Uterus (tissue), 4 donors: ENCODE measurements around the gene PCDH1. TPM values are rescaled to one million over a fixed set of nuclear protein-coding genes. Genes with fewer than 3 reads are reported as not detected.

Experiments used
- DNase-seq, 2 donors: peaks; one replicate each; pipeline ENCODE4 v3.0.0-alpha.2; 2019 to 2020
- H3K27ac ChIP-seq, 2 donors: fragments of 200-600 bp; sonication (generic); 1 replicate in 1 of 2; 2 replicates in 1 of 2; pipeline ENCODE4 v1.5.1; 2016 to 2018
- H3K27me3 ChIP-seq, 2 donors: fragments of 200-600 bp; sonication (generic); one replicate each; pipeline ENCODE4 v1.5.1; 2018 to 2019; ENCODE audit warnings: control low read depth in 1 of 2
- H3K36me3 ChIP-seq, 2 donors: fragments of 200-600 bp; sonication (generic); one replicate each; pipeline ENCODE4 v1.5.1; 2019; ENCODE audit warnings: control low read depth in 1 of 2
- H3K4me1 ChIP-seq, 2 donors: fragments of 200-600 bp; sonication (generic); one replicate each; pipeline ENCODE4 v1.5.1; 2018 to 2019; ENCODE audit warnings: control low read depth in 1 of 2
- H3K4me3 ChIP-seq, 2 donors: fragments of 200-600 bp; sonication (generic); 1 replicate in 1 of 2; 2 replicates in 1 of 2; pipeline ENCODE4 v1.5.1; 2018 to 2019; ENCODE audit warnings: mild to moderate bottlenecking in 1 of 2
- H3K9me3 ChIP-seq, 2 donors: fragments of 200-600 bp; sonication (generic); one replicate each; pipeline ENCODE4 v1.5.1; 2019; ENCODE audit warnings: control low read depth in 1 of 2
- POLR2A ChIP-seq, 2 donors: fragments of 450-650 bp; IDR thresholded peaks; one replicate each; pipeline ENCODE4 v1.6.1; 2016; ENCODE audit warnings: antibody characterized with exemption in 2 of 2, mild to moderate bottlenecking in 1 of 2, moderate library complexity in 1 of 2
- intact Hi-C: fragments of 100-400 bp; cut with DNase I; formaldehyde crosslinking; loops from one replicate; pipeline ENCODE4 v1.15.1; 2023; ENCODE audit warnings: low total_unique reads
- total RNA-seq, 4 donors: library from RNA; depleted of rRNA in 3 of 4; stranded (reverse); fragments of >200 nt in 3 of 4; gene quantifications; one replicate each; pipeline versions ENCODE4 v1.1.0 to v1.2.4, GENCODE V29; 2014 to 2023
- TF ChIP-seq, protein P1 (sequence below), 4 experiments: fragments of 200-600 bp in 2 of 4; fragments of 450-650 bp in 2 of 4; sonication (generic) in 2 of 4; IDR thresholded peaks; one replicate each; pipeline ENCODE4 v1.5.1; 2016 to 2019; ENCODE audit warnings: antibody characterized with exemption in 4 of 4, mild to moderate bottlenecking in 2 of 4, moderate library complexity in 1 of 4
- donor health status: DM: yes; HTN: yes; CAD: no.

The PCDH1 gene
- total RNA-seq, 4 donors from 2014 or later: 29.2 to 46.7 (median 31.5) TPM

DNA sequence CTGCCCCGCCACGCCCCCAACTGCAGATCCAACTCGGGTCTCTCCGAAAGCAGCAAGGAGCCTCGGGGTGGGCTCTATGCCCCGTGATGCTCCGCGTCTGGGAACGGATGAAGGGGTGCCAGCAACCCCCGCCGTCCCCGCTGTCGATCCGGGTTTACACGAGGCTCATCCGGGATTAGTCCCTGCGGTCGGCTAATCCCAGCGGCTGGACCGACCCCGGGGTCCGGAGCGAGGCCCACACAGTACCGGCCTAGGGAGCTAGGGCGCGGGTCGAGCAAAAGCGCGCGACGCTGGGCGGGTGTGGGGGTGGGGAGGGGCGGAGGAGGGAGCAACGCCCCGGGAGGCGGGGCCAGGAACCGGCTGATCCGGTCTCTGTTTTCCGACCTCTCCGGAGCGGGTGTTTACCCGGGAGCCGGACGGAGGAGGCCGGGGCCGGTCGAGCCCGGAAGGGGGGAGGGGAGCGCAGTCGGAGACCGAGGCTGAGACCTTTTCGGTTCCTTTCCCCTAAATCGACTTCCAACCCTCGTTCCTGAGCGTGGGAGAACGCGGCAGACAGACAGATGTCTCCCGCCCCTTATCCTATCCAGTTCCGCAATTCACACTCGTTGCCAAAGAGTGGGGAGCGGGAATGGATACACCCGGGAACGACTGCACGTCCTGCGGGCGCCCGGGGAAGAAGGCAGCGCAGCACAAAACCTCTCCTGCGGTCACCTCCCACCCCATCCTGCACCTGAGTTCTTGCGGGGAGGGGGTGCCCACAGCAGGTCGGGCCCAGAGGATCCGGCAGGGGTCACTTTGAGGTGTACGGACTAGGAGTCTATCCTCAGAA, 28.6 kb downstream of the PCDH1 start:
- intact Hi-C loops: no loop called here
- H3K4me1 ChIP-seq: no peaks in the 10 kb centered on the region

DNA sequence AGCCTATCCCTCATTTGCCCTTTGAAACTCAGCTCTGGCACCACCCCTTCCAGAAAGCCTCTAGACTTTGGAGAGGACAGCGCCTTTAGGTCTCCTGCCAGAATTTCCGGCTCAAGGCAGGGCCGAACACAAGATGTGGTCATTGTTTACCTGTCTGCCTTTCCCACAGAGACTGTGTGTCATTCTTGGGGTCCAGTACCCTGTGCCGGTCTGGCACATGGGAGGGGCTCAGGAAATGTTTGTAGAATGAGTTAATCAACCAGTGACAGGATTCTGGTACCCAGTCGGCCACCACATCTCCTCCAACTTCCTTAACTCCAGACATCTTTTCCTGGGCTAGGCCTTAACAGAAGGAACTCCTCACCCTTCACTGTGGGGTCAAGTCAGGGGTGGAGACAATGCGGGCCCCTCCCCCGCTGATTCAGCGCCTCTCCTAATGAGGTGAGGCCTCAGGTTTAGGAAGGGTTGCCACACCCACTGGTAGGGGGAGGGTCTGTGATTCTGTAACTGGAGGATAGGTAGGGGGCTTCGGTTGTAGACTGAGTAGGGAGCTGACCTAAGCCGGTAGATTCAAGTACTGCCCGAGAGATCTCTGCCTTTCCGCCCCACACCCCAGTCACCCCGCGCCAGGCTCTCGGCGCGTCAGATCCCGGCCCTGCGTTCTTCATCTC, 29.3 kb downstream of the PCDH1 start:
- DNase-seq: peak; percentile 63 to 70
- H3K4me1 ChIP-seq: no peaks in the 10 kb centered on the region
- no peaks in the 10 kb centered on the region for H3K36me3 ChIP-seq
- H3K4me3 ChIP-seq: peak overlapping the region; percentile 64
- H3K27me3 ChIP-seq: no peaks in the 10 kb centered on the region
- intact Hi-C loops: no loop called here
- TF ChIP-seq, protein P1, sequence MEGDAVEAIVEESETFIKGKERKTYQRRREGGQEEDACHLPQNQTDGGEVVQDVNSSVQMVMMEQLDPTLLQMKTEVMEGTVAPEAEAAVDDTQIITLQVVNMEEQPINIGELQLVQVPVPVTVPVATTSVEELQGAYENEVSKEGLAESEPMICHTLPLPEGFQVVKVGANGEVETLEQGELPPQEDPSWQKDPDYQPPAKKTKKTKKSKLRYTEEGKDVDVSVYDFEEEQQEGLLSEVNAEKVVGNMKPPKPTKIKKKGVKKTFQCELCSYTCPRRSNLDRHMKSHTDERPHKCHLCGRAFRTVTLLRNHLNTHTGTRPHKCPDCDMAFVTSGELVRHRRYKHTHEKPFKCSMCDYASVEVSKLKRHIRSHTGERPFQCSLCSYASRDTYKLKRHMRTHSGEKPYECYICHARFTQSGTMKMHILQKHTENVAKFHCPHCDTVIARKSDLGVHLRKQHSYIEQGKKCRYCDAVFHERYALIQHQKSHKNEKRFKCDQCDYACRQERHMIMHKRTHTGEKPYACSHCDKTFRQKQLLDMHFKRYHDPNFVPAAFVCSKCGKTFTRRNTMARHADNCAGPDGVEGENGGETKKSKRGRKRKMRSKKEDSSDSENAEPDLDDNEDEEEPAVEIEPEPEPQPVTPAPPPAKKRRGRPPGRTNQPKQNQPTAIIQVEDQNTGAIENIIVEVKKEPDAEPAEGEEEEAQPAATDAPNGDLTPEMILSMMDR (IDR thresholded peaks at IDR 0.05): no peak
- no peak for TF ChIP-seq POLR2A (IDR thresholded peaks at IDR 0.05)
- H3K27ac ChIP-seq: peak overlapping the region; percentile 91 to 94
- no peaks in the 10 kb centered on the region for H3K9me3 ChIP-seq

More for the DNA sequence above, 28.6 kb downstream of the PCDH1 start:
- H3K27ac ChIP-seq: peak overlapping the region; percentile 91 to 94
- peak; percentile 86 to 87 for DNase-seq
- no peaks in the 10 kb centered on the region for H3K9me3 ChIP-seq
- H3K4me3 ChIP-seq: peak overlapping the region; percentile 64
- peak; percentile 73 to 81 for TF ChIP-seq POLR2A (IDR thresholded peaks at IDR 0.05)
- TF ChIP-seq, protein P1 (IDR thresholded peaks at IDR 0.05): peak in 2 of 4 experiments; percentile 5 to 53
- no peaks in the 10 kb centered on the region for H3K36me3 ChIP-seq
- no peaks in the 10 kb centered on the region for H3K27me3 ChIP-seq

GRCh38 chr5:141846031-141846430, 32.2 kb downstream of the PCDH1 start:
- TF ChIP-seq POLR2A (IDR thresholded peaks at IDR 0.05): no peak
- TF ChIP-seq, protein P1 (IDR thresholded peaks at IDR 0.05): no peak
- Histone ChIP-seq H3K27ac (no peak overlapping the region), H3K4me1 (peaks cover 0 to 5% of the 10 kb centered on the region in 2 donors), H3K27me3 (no peaks in the 10 kb centered on the region), H3K36me3 (no peaks in the 10 kb centered on the region), H3K9me3 (no peaks in the 10 kb centered on the region), H3K4me3 (no peak overlapping the region)
- intact Hi-C loops: no loop called here
- DNase-seq: no peak

- Histone ChIP-seq H3K4me1 (peaks cover 0 to 5% of the 10 kb centered on the region in 2 donors), H3K27me3 (no peaks in the 10 kb centered on the region), H3K9me3 (no peaks in the 10 kb centered on the region), H3K4me3 (no peak overlapping the region), H3K36me3 (no peaks in the 10 kb centered on the region), H3K27ac (no peak overlapping the region)
- TF ChIP-seq POLR2A (IDR thresholded peaks at IDR 0.05): no peak
- TF ChIP-seq, protein P1 (IDR thresholded peaks at IDR 0.05): no peak
- no peak for DNase-seq
- intact Hi-C loops: no loop called here
These were observed 32.8 kb downstream of the PCDH1 start for GRCh38 chr5:141845371-141845851.
